ENCODE results near the gene CNOT3. TPM values are rescaled to one million over a fixed set of nuclear protein-coding genes. Genes with fewer than 3 reads are reported as not detected.

Gene CNOT3
- total and polyA plus RNA-seq, 2 experiments from 2014 or later = 12.0 to 50.1 TPM

- TF ChIP-seq EZH2phosphoT487 (IDR thresholded peaks at IDR 0.05; ENCODE audit: low read depth, severe bottlenecking, unreplicated experiment) = no peak
- no peak for TF ChIP-seq CTCF (IDR thresholded peaks at IDR 0.05; ENCODE audit: poor library complexity)
- no peaks in the 10 kb centered on the region for H3K36me3 ChIP-seq (replicated peaks; ENCODE audit: insufficient read depth, low read depth)
- H3K9me3 ChIP-seq (ENCODE audit: low read depth) = no peaks in the 10 kb centered on the region
- peak overlapping the region; percentile 92 for H3K27ac ChIP-seq
- H3K4me3 ChIP-seq = no peak overlapping the region
- peaks cover 10% of the 10 kb centered on the region for H3K4me1 ChIP-seq (ENCODE audit: insufficient read depth)
- 2% methylated on average over 45 of the region's 65 CpGs for WGBS (ENCODE audit: low lambda C conversion rate, missing lambda C conversion rate)
- H4K20me1 ChIP-seq (ENCODE audit: insufficient read depth, poor library complexity, severe bottlenecking) = no peaks in the 10 kb centered on the region
- H3K9me2 ChIP-seq (replicated peaks; ENCODE audit: insufficient read depth) = no peaks in the 10 kb centered on the region
- no peak overlapping the region for H2AFZ ChIP-seq
- DNase-seq (ENCODE audit: low spot score) = peak; percentile 100
- peak overlapping the region; percentile 52 for H3K4me2 ChIP-seq
- H3K27me3 ChIP-seq = no peaks in the 10 kb centered on the region
- H3K79me2 ChIP-seq = peaks cover 43% of the 10 kb centered on the region
These were observed 52.4 kb downstream of the CNOT3 start for GRCh38 chr19:54189735-54190502.

GRCh38 chr19:54190503-54191010 is 53.0 kb downstream of the CNOT3 start:
- peak overlapping the region; percentile 47 for H3K4me3 ChIP-seq
- peaks cover 10% of the 10 kb centered on the region for H3K4me1 ChIP-seq (ENCODE audit: insufficient read depth)
- H3K9me2 ChIP-seq (replicated peaks; ENCODE audit: insufficient read depth) = no peaks in the 10 kb centered on the region
- DNase-seq (ENCODE audit: low spot score) = peak; percentile 100
- H3K27ac ChIP-seq = peak overlapping the region; percentile 92
- no peaks in the 10 kb centered on the region for H3K27me3 ChIP-seq
- H3K9me3 ChIP-seq (ENCODE audit: low read depth) = no peaks in the 10 kb centered on the region
- no peaks in the 10 kb centered on the region for H4K20me1 ChIP-seq (ENCODE audit: insufficient read depth, poor library complexity, severe bottlenecking)
- no peaks in the 10 kb centered on the region for H3K36me3 ChIP-seq (replicated peaks; ENCODE audit: insufficient read depth, low read depth)
- peaks cover 43% of the 10 kb centered on the region for H3K79me2 ChIP-seq
- H2AFZ ChIP-seq = peak overlapping the region; percentile 46
- 1% methylated on average over 48 of the region's 56 CpGs for WGBS (ENCODE audit: low lambda C conversion rate, missing lambda C conversion rate)
- TF ChIP-seq CTCF (IDR thresholded peaks at IDR 0.05; ENCODE audit: poor library complexity) = no peak
- TF ChIP-seq EZH2 (IDR thresholded peaks at IDR 0.05; ENCODE audit: borderline replicate concordance) = no peak
- TF ChIP-seq EZH2phosphoT487 (IDR thresholded peaks at IDR 0.05; ENCODE audit: low read depth, severe bottlenecking, unreplicated experiment) = no peak
- H3K4me2 ChIP-seq = peak overlapping the region; percentile 93

GRCh38 chr19:54191011-54191810 is 53.6 kb downstream of the CNOT3 start, which contains the start of gene TSEN34:
Gene TSEN34 (plus strand): TSS chr19:54191308. CDS start chr19:54191365, 57 bp downstream.
- Histone ChIP-seq H3K79me2 (peaks cover 43% of the 10 kb centered on the region), H3K4me1 (ENCODE audit: insufficient read depth) (peaks cover 10% of the 10 kb centered on the region), H3K9me3 (ENCODE audit: low read depth) (no peaks in the 10 kb centered on the region), H3K9me2 (replicated peaks; ENCODE audit: insufficient read depth) (no peaks in the 10 kb centered on the region), H4K20me1 (ENCODE audit: insufficient read depth, poor library complexity, severe bottlenecking) (no peaks in the 10 kb centered on the region), H2AFZ (peak within 1 kb of the TSS; percentile 46), H3K4me3 (peak within 1 kb of the TSS; percentile 47), H3K36me3 (replicated peaks; ENCODE audit: insufficient read depth, low read depth) (no peaks in the 10 kb centered on the region), H3K4me2 (peak within 1 kb of the TSS; percentile 93), H3K27me3 (no peaks in the 10 kb centered on the region), H3K27ac (peak within 1 kb of the TSS; percentile 92)
- DNase-seq (ENCODE audit: low spot score) = peak; percentile 97
- 1% methylated on average over 52 of the region's 77 CpGs for WGBS (ENCODE audit: low lambda C conversion rate, missing lambda C conversion rate)
- TF ChIP-seq EZH2phosphoT487 (IDR thresholded peaks at IDR 0.05; ENCODE audit: low read depth, severe bottlenecking, unreplicated experiment) (no peak), EZH2 (IDR thresholded peaks at IDR 0.05; ENCODE audit: borderline replicate concordance) (no peak), CTCF (IDR thresholded peaks at IDR 0.05; ENCODE audit: poor library complexity) (no peak)
